WTC11 (cell line): ENCODE measurements around the gene CACNB4. TPM values are rescaled to one million over a fixed set of nuclear protein-coding genes. Genes with fewer than 3 reads are reported as not detected.

ENCODE experiments used
- ATAC-seq: fragments of 200-7000 bp; cut with Tn5 transposase; 2 replicates; pipeline ENCODE4 v1.10.0; 2021; ENCODE audit warnings: mild to moderate bottlenecking, moderate library complexity
- CTCF ChIA-PET: fragments of 300-600 bp; sonication (Branson Sonifier 250); formaldehyde crosslinking; loops from one replicate; lab custom pipeline; 2021; ENCODE audit warnings: antibody characterized with exemption; lab: Charles Lee
- POLR2A ChIA-PET: fragments of 350-600 bp; sonication (Branson Sonifier 250); formaldehyde crosslinking; loops from one replicate; lab custom pipeline; 2021; ENCODE audit warnings: antibody characterized with exemption; lab: Charles Lee
- DNase-seq: peaks from one replicate; pipeline ENCODE4 v3.0.0; 2021; ENCODE audit warnings: low spot score
- H3K27ac Mint-ChIP-seq: 2 replicates; pipeline ENCODE4 v1.8.0; 2021; ENCODE audit warnings: mixed read lengths
- H3K27me3 Mint-ChIP-seq: 2 replicates; pipeline ENCODE4 v1.8.0; 2021; ENCODE audit warnings: low read depth, mild to moderate bottlenecking, moderate library complexity, mixed read lengths
- H3K36me3 Mint-ChIP-seq: 2 replicates; pipeline ENCODE4 v1.8.0; 2021; ENCODE audit warnings: mixed read lengths
- H3K4me1 Mint-ChIP-seq: 2 replicates; pipeline ENCODE4 v1.8.0; 2022; ENCODE audit warnings: mixed read lengths
- H3K4me3 Mint-ChIP-seq: 2 replicates; pipeline ENCODE4 v1.8.0; 2021; ENCODE audit warnings: mild to moderate bottlenecking, moderate library complexity, mixed read lengths
- H3K9me3 Mint-ChIP-seq: 2 replicates; pipeline ENCODE4 v1.8.0; 2021; ENCODE audit warnings: mixed read lengths
- AFF4 ChIP-seq: sonication (generic); formaldehyde crosslinking; IDR thresholded peaks from 2 replicates; pipeline ENCODE4 v1.8.1; 2023; ENCODE audit warnings: mild to moderate bottlenecking, missing genetic modification reagents, borderline replicate concordance
- CBFB ChIP-seq: sonication (generic); formaldehyde crosslinking; IDR thresholded peaks from 2 replicates; pipeline ENCODE4 v1.8.1; 2022; ENCODE audit warnings: mild to moderate bottlenecking, low read depth, missing genetic modification reagents
- CTCF ChIP-seq: fragments of 200-600 bp; IDR thresholded peaks from 2 replicates; pipeline ENCODE4 v1.8.0; 2022; ENCODE audit warnings: antibody characterized with exemption
- ELF4 ChIP-seq: sonication (generic); formaldehyde crosslinking; IDR thresholded peaks from 2 replicates; pipeline ENCODE4 v1.8.1; 2022; ENCODE audit warnings: low read depth, mild to moderate bottlenecking, moderate library complexity, missing genetic modification reagents
- FOXP1 ChIP-seq: sonication (generic); formaldehyde crosslinking; IDR thresholded peaks from 2 replicates; pipeline ENCODE4 v1.8.0; 2022; ENCODE audit warnings: missing genetic modification reagents, mild to moderate bottlenecking, moderate library complexity, borderline replicate concordance
- NFYB ChIP-seq: sonication (generic); formaldehyde crosslinking; conservative IDR thresholded peaks from 2 replicates; pipeline ENCODE4 v1.8.0; 2022; ENCODE audit warnings: low read depth, missing genetic modification reagents
- NR2C2 ChIP-seq: sonication (generic); formaldehyde crosslinking; IDR thresholded peaks from 2 replicates; pipeline ENCODE4 v1.8.0; 2022; ENCODE audit warnings: mild to moderate bottlenecking, missing genetic modification reagents
- NR3C1 ChIP-seq: sonication (generic); formaldehyde crosslinking; conservative IDR thresholded peaks from 2 replicates; pipeline ENCODE4 v1.8.1; 2023; ENCODE audit warnings: low read depth, mild to moderate bottlenecking, missing genetic modification reagents
- OVOL2 ChIP-seq: fragments of 250-450 bp; sonication (Bioruptor Pico); IDR thresholded peaks from 2 replicates; pipeline ENCODE4 v1.9.0; 2021; ENCODE audit warnings: mild to moderate bottlenecking, borderline replicate concordance
- PRDM15 ChIP-seq: sonication (generic); formaldehyde crosslinking; IDR thresholded peaks from 2 replicates; pipeline ENCODE4 v1.8.0; 2022; ENCODE audit warnings: missing genetic modification reagents
- SP1 ChIP-seq: sonication (generic); formaldehyde crosslinking; conservative IDR thresholded peaks from 2 replicates; pipeline ENCODE4 v1.8.1; 2022; ENCODE audit warnings: missing genetic modification reagents
- STAT6 ChIP-seq: sonication (generic); formaldehyde crosslinking; conservative IDR thresholded peaks from 2 replicates; pipeline ENCODE4 v1.8.1; 2023; ENCODE audit warnings: mild to moderate bottlenecking, low read depth, missing genetic modification reagents, moderate library complexity
- ZBTB43 ChIP-seq: sonication (generic); formaldehyde crosslinking; IDR thresholded peaks from 2 replicates; pipeline ENCODE4 v1.8.1; 2023; ENCODE audit warnings: mild to moderate bottlenecking, missing genetic modification reagents
- ZNF121 ChIP-seq: sonication (generic); formaldehyde crosslinking; IDR thresholded peaks from 2 replicates; pipeline ENCODE4 v1.8.0; 2023; ENCODE audit warnings: missing genetic modification reagents
- ZNF219 ChIP-seq: sonication (generic); formaldehyde crosslinking; IDR thresholded peaks from 2 replicates; pipeline ENCODE4 v1.8.0; 2023; ENCODE audit warnings: missing genetic modification reagents, mild to moderate bottlenecking, borderline replicate concordance
- ZNF423 ChIP-seq: fragments of 250-450 bp; sonication (Bioruptor Pico); IDR thresholded peaks from 2 replicates; pipeline ENCODE4 v2.1.2; 2022; ENCODE audit warnings: mild to moderate bottlenecking, moderate library complexity
- ZNF532 ChIP-seq: fragments of 250-450 bp; sonication (Bioruptor Pico); IDR thresholded peaks from 2 replicates; pipeline ENCODE4 v1.9.0; 2021; ENCODE audit warnings: mild to moderate bottlenecking, borderline replicate concordance
- ZNF671 ChIP-seq: fragments of 250-450 bp; sonication (Bioruptor Pico); IDR thresholded peaks from 2 replicates; pipeline ENCODE4 v1.8.0; 2021; ENCODE audit warnings: mild to moderate bottlenecking
- total RNA-seq: library from RNA; stranded (reverse); gene quantifications from 3 replicates; pipeline ENCODE4 v1.2.3, GENCODE V29; 2021

Gene CACNB4
- total RNA-seq, 1 experiment from 2014 or later = 4.7 TPM

- TF ChIP-seq ZNF532 (CRISPR knock-in tag) = no peak
- TF ChIP-seq FOXP1 (CRISPR knock-in tag) = no peak
- no peak for TF ChIP-seq CTCF
- TF ChIP-seq NFYB (CRISPR knock-in tag) = no peak
- no peak for TF ChIP-seq ELF4 (CRISPR knock-in tag)
- TF ChIP-seq ZNF121 (CRISPR knock-in tag) = no peak
- TF ChIP-seq NR3C1 = no peak
Observed at GRCh38 chr2:151891566-151892194, 207.2 kb downstream of the CACNB4 start (continued).

GRCh38 chr2:151887164-151887563 lies 211.7 kb downstream of the CACNB4 start:
- Mint-ChIP-seq H3K4me3 (no peak overlapping the region), H3K4me1 (no peaks in the 10 kb centered on the region), H3K27me3 (no peaks in the 10 kb centered on the region), H3K27ac (no peak overlapping the region), H3K9me3 (no peaks in the 10 kb centered on the region), H3K36me3 (no peaks in the 10 kb centered on the region)
- no peak for DNase-seq
- POLR2A ChIA-PET = no interaction called here
- CTCF ChIA-PET = no interaction called here
- no peak for ATAC-seq
- TF ChIP-seq PRDM15 (CRISPR knock-in tag) (no peak), ZNF219 (no peak), NR2C2 (CRISPR knock-in tag) (no peak), STAT6 (no peak), ZNF671 (no peak), AFF4 (no peak), FOXP1 (CRISPR knock-in tag) (no peak), ZBTB43 (CRISPR knock-in tag) (no peak), OVOL2 (CRISPR knock-in tag) (no peak), ZNF423 (CRISPR knock-in tag) (no peak), CBFB (CRISPR knock-in tag) (no peak), SP1 (CRISPR knock-in tag) (no peak)
